Heart right ventricle (tissue), 16 donors: ENCODE data around the gene SNUPN. TPM values are rescaled to one million over a fixed set of nuclear protein-coding genes. Genes with fewer than 3 reads are reported as not detected.

Experiments used
- ATAC-seq, 8 donors: fragments of 200-7000 bp; cut with Tn5 transposase; one replicate each; pipeline ENCODE4 v1.9.1; 2020; ENCODE audit warnings: mild to moderate bottlenecking in 8 of 8, moderate library complexity in 8 of 8, moderate number of reproducible peaks in 1 of 8
- DNase-seq, 2 donors: peaks; one replicate each; pipeline ENCODE4 v3.0.0-alpha.2; 2020
- H3K27ac ChIP-seq, 10 donors: fragments of 200-600 bp; sonication (generic) in 2 of 10; one replicate each; pipeline versions ENCODE4 v1.5.0 to v1.8.0; 2020 to 2022; ENCODE audit warnings: mild to moderate bottlenecking in 3 of 10
- H3K27me3 ChIP-seq, 7 donors: fragments of 200-600 bp; one replicate each; pipeline ENCODE4 v1.8.0; 2021 to 2022; ENCODE audit warnings: mild to moderate bottlenecking in 2 of 7
- H3K36me3 ChIP-seq, 9 donors: fragments of 200-600 bp; sonication (generic) in 1 of 9; one replicate each; pipeline versions ENCODE4 v1.5.0 to v1.8.0; 2020 to 2022; ENCODE audit warnings: mild to moderate bottlenecking in 2 of 9
- H3K4me1 ChIP-seq, 9 donors: fragments of 200-600 bp; sonication (generic) in 1 of 9; one replicate each; pipeline versions ENCODE4 v1.5.0 to v1.8.0; 2020 to 2022; ENCODE audit warnings: mild to moderate bottlenecking in 4 of 9
- H3K4me3 ChIP-seq, 10 donors: fragments of 200-600 bp; sonication (generic) in 2 of 10; one replicate each; pipeline versions ENCODE4 v1.5.0 to v1.8.0; 2020 to 2022; ENCODE audit warnings: mild to moderate bottlenecking in 7 of 10, moderate library complexity in 2 of 10
- H3K9me3 ChIP-seq, 11 donors: fragments of 200-600 bp in 10 of 11; sonication (generic) in 2 of 11; one replicate each; pipeline versions ENCODE4 v1.5.0 to v1.8.0; 2013 to 2022; ENCODE audit warnings: mild to moderate bottlenecking in 2 of 11, control low read depth in 1 of 11, moderate library complexity in 1 of 11
- CTCF ChIP-seq, 9 donors: fragments of 200-600 bp; sonication (generic) in 2 of 9; IDR thresholded peaks; one replicate each; pipeline versions ENCODE4 v1.5.0 to v1.8.0; 2021 to 2022; ENCODE audit warnings: antibody characterized with exemption in 9 of 9, mild to moderate bottlenecking in 5 of 9, moderate library complexity in 1 of 9
- WGBS, 2 donors: extraction: QIAGEN DNeasy Blood & Tissue Kit; methylation state at CpG; one replicate each; pipeline ENCODE4 v1.1.7; 2013; ENCODE audit warnings: inconsistent platforms in 1 of 2; 5-methylcytosine and 5-hydroxymethylcytosine counted together
- intact Hi-C, 10 donors: fragments of 100-400 bp; cut with DNase I; formaldehyde crosslinking; loops; one replicate each; pipeline versions ENCODE4 v1.11.1 to v1.14.2; 2022
- polyA plus RNA-seq, 2 donors: library from polyadenylated mRNA; stranded (reverse); fragments of 200-250 nt; gene quantifications; one replicate each; pipeline ENCODE4 v1.2.3, GENCODE V29; 2013
- total RNA-seq, 10 donors: library from RNA; stranded (reverse); fragmentation: NEBNext Ultra II Directional in 3 of 10; extraction: Animal tissue kit (Norgen Biotek cat#: 25700) in 3 of 10; gene quantifications; one replicate each; pipeline versions ENCODE4 v1.2.1 to v1.2.4, GENCODE V29; 2021 to 2023
- donor health status: Arrhythmogenic right ventricular cardiomyopathy.
- donor health status: ischemic (EF 13 %, LVEDD 7.1; RV severe dilation, severe dysfunction).
- donor health status: healthy with polysubstance abuse.
- donor health status: DM: no; HTN: yes; CAD: no.
- donor health status: DM: no; HTN: no; CAD: no.
- donor health status: ischemic (EF 25% LVEDD 6.9; RV normal size, moderate dysfunction).
- donor health status: ischemic (EF 25% LVEDD 5.7; RV mildly dilated, moderate dysfunction).
- donor health status: healthy.
- donor health status: DM: yes; HTN: yes; CAD: no.
- donor health status: Ischemic cardiomyopathy.
- donor health status: ischemic (EF 35%, LVEDD 5.7; RV mildly dilated, moderate dysfunction).
- donor health status: nonischemic (EF 11% LVEDD 7.7; RV severe dilation, severe dysfunction).
- donor health status: DM: yes; HTN: yes; CAD: no.
- donor health status: PGD.
- donor health status: ischemic (EF 29% LVEDD 5.4; RV normal size, mild dysfunction).
- donor health status: nonischemic (EF 23%, LVEDD 6.1; RV moderate dilation, normal function).

SNUPN gene
- total and polyA plus RNA-seq, 12 donors = 12.9 to 18.2 (median 16.1) TPM

GRCh38 chr15:75656331-75656730 lies 30.8 kb upstream of the SNUPN start:
- 95 to 97% methylated on average over 5 of the region's 5 CpGs for WGBS, 2 donors
- no peak for ATAC-seq
- Histone ChIP-seq H3K9me3 (no peaks in the 10 kb centered on the region), H3K27ac (no peak overlapping the region), H3K4me1 (peaks cover 31 to 78% (median 51%) of the 10 kb centered on the region in 9 donors), H3K27me3 (no peaks in the 10 kb centered on the region), H3K36me3 (peaks cover 0 to 74% (median 20%) of the 10 kb centered on the region in 9 donors), H3K4me3 (no peak overlapping the region)
- no peak for DNase-seq
- TF ChIP-seq CTCF (IDR thresholded peaks at IDR 0.05) = no peak
- intact Hi-C loops = no loop called here

- DNase-seq (no peak), ATAC-seq (no peak)
- Histone ChIP-seq H3K27ac (no peak overlapping the region), H3K36me3 (peaks cover 0 to 75% (median 20%) of the 10 kb centered on the region in 9 donors), H3K4me3 (no peak overlapping the region), H3K27me3 (no peaks in the 10 kb centered on the region), H3K9me3 (no peaks in the 10 kb centered on the region), H3K4me1 (peaks cover 34 to 78% (median 51%) of the 10 kb centered on the region in 9 donors)
- TF ChIP-seq CTCF (IDR thresholded peaks at IDR 0.05) = no peak
- intact Hi-C loops = no loop called here
- WGBS, 2 donors = 82 to 85% methylated on average over 4 of the region's 4 CpGs
Measured at GRCh38 chr15:75655931-75656330, 30.4 kb upstream of the SNUPN start.

GRCh38 chr15:75654201-75654907 lies 28.8 kb upstream of the SNUPN start:
- no peak overlapping the region for H3K4me3 ChIP-seq
- no peak for ATAC-seq
- H3K36me3 ChIP-seq = peaks cover 0 to 84% (median 20%) of the 10 kb centered on the region in 9 donors
- H3K27me3 ChIP-seq = no peaks in the 10 kb centered on the region
- peaks cover 38 to 78% (median 53%) of the 10 kb centered on the region in 9 donors for H3K4me1 ChIP-seq
- no peak for DNase-seq
- H3K27ac ChIP-seq = peak overlapping the region in 2 of 10 donors; percentile 12 to 98
- TF ChIP-seq CTCF (IDR thresholded peaks at IDR 0.05) = no peak
- intact Hi-C loops = no loop called here
- 69 to 70% methylated on average over 4 of the region's 4 CpGs for WGBS, 2 donors
- no peaks in the 10 kb centered on the region for H3K9me3 ChIP-seq

GRCh38 chr15:75653347-75653913 lies 27.9 kb upstream of the SNUPN start:
- WGBS, 2 donors = 73 to 82% methylated on average over 16 of the region's 16 CpGs
- intact Hi-C loops = no loop called here
- ATAC-seq (no peak), DNase-seq (no peak)
- peaks cover 0 to 76% (median 17%) of the 10 kb centered on the region in 9 donors for H3K36me3 ChIP-seq
- H3K9me3 ChIP-seq = no peaks in the 10 kb centered on the region
- H3K4me1 ChIP-seq = peaks cover 46 to 78% (median 60%) of the 10 kb centered on the region in 9 donors
- no peak for TF ChIP-seq CTCF (IDR thresholded peaks at IDR 0.05)
- H3K27me3 ChIP-seq = no peaks in the 10 kb centered on the region
- H3K27ac ChIP-seq = peak overlapping the region in 8 of 10 donors; percentile 10 to 98 (median 76)
- peak overlapping the region in 4 of 10 donors; percentile 7 to 87 (median 72) for H3K4me3 ChIP-seq
